OCI-LY7 (cell line): ENCODE data around the gene SFI1.
"Not testable (repeated sequence)": the region's sequence is repeated elsewhere in the genome, so short reads cannot be mapped to it uniquely, and the experiment has no call there.

Experiments used
- CTCF ChIP-seq: fragments of 200-600 bp; sonication (generic); conservative IDR thresholded peaks from 2 replicates; pipeline ENCODE4 v1.5.1; 2014; ENCODE audit warnings: mild to moderate bottlenecking, antibody characterized with exemption, low read length, moderate library complexity, mixed read lengths
- EZH2phosphoT487 ChIP-seq: fragments of 200-600 bp; sonication (generic); IDR thresholded peaks from 2 replicates; pipeline ENCODE4 v1.6.1; 2018; ENCODE audit warnings: low read depth, borderline replicate concordance, mild to moderate bottlenecking, mixed run types, antibody characterized with exemption, low read length, moderate library complexity, mixed read lengths

- not testable (repeated sequence) for TF ChIP-seq CTCF, EZH2phosphoT487
Measured at GRCh38 chr22:31507517-31507916, 11.2 kb downstream of the SFI1 start.
